ENCODE results near the gene TNS4.

Gene TNS4

GRCh38 chr17:40538936-40539705 lies 37.7 kb upstream of the TNS4 start:
- no peak for DNase-seq (ENCODE audit: extremely low spot score)
- ChIA-PET CTCF (interaction anchor here (1.3 to 1.9 kb wide), 2 partner anchors 21 to 231 kb away, joined by 4 read pairs; no protein-coding TSS in a partner anchor), POLR2A (interaction anchor here (1.3 to 2.3 kb wide), 2 partner anchors 122 to 177 kb away, joined by 4 to 7 read pairs; partner anchors contain the start of gene TOP2A)
- no peak for TF ChIP-seq NFRKB (IDR thresholded peaks at IDR 0.05)
- TF ChIP-seq SUZ12 (IDR thresholded peaks at IDR 0.05), result no peak
- TF ChIP-seq LEF1 (IDR thresholded peaks at IDR 0.05; ENCODE audit: borderline replicate concordance), result no peak

- ChIA-PET POLR2A (interaction anchor here (1.2 to 2.3 kb wide), 3 partner anchors 121 to 176 kb away, joined by 3 to 7 read pairs (median 3); partner anchors contain the start of gene TOP2A), CTCF (interaction anchor here (0.6 to 1.9 kb wide), 3 partner anchors 22 to 230 kb away, joined by 4 read pairs; no protein-coding TSS in a partner anchor)
- no peak for DNase-seq (ENCODE audit: extremely low spot score)
- no peak for TF ChIP-seq ZNF384 (IDR thresholded peaks at IDR 0.05)
- TF ChIP-seq NFRKB (IDR thresholded peaks at IDR 0.05), result no peak
- no peak for TF ChIP-seq FOXM1 (IDR thresholded peaks at IDR 0.05; ENCODE audit: borderline replicate concordance)
- TF ChIP-seq FOXK2 (IDR thresholded peaks at IDR 0.05), result no peak
- TF ChIP-seq HDGF (IDR thresholded peaks at IDR 0.05; ENCODE audit: borderline replicate concordance), result no peak
- TF ChIP-seq BHLHE40 (IDR thresholded peaks at IDR 0.05; ENCODE audit: borderline replicate concordance), result no peak
- TF ChIP-seq SUZ12 (IDR thresholded peaks at IDR 0.05), result no peak
- no peak for TF ChIP-seq FOXA1 (IDR thresholded peaks at IDR 0.05)
- no peak for TF ChIP-seq CTBP1 (IDR thresholded peaks at IDR 0.05; ENCODE audit: borderline replicate concordance)
- TF ChIP-seq ARNT (IDR thresholded peaks at IDR 0.05), result no peak
- TF ChIP-seq PKNOX1 (IDR thresholded peaks at IDR 0.05), result no peak
- no peak for TF ChIP-seq SP1 (IDR thresholded peaks at IDR 0.05)
- TF ChIP-seq LEF1 (IDR thresholded peaks at IDR 0.05; ENCODE audit: borderline replicate concordance), result no peak
- TF ChIP-seq TARDBP (IDR thresholded peaks at IDR 0.05), result no peak
- no peak for TF ChIP-seq ELF4 (IDR thresholded peaks at IDR 0.05)
Observed at GRCh38 chr17:40538019-40538935, 36.9 kb upstream of the TNS4 start.

DNA sequence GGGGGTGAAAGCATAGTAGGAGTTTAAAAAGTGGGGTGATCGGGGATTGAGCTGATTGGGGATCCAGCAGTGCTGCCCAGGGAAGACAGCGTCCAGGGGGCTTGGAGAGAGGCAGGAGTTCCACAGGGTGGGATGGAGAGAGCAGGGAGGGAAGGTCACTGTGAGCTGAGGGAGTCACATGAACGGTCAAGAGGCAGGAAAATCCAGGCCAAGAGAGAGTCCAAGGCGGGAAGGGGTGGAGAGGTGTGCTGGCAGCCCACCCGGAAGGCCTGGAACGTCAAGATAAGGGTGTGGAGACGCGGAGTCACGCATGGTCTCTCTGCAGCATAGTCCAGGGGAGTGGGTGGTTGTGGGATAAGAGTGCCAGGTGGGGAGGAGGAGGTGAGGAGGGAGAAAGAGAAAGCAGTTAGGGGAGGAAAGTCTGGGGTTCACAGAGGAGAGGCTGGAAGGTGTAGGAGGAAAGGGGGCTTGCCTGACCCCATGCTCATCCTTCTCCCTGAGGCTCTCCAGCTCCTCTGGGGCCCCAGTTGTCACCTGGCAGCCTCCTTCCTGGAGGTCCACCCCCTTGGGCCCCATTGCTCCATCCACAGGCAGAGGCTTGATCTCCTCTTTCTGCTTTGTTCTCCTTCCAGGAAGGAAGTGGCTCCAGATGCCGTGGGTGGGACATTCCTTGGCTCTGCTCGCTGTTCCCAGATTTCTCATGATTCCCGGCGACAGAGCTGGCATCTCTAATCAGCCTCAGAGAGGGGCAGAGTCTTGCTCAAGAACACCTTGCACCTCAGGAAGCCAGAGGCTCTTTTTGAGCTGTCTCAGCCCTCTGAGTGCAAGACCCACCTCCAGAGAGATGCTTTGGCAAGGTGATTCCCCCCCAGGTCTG lies 35.1 kb upstream of the TNS4 start:
- POLR2A ChIA-PET, result interaction anchor here (0.8 to 1.2 kb wide), 3 partner anchors 93 to 174 kb away, joined by 3 to 4 read pairs (median 3); partner anchors contain the start of gene TOP2A
- CTCF ChIA-PET, result interaction anchor here (1.0 to 1.9 kb wide), 3 partner anchors 23 to 229 kb away, joined by 4 to 10 read pairs (median 4); no protein-coding TSS in a partner anchor
- no peak for DNase-seq (ENCODE audit: extremely low spot score)
- no peak for TF ChIP-seq L3MBTL2 (conservative IDR thresholded peaks at IDR 0.05)

- POLR2A ChIA-PET, result interaction anchor here (0.8 to 3.7 kb wide), 3 partner anchors 92 to 173 kb away, joined by 3 to 17 read pairs (median 4); partner anchors contain the start of gene TOP2A
- no peak for DNase-seq (ENCODE audit: extremely low spot score)
- TF ChIP-seq FOXA1 (IDR thresholded peaks at IDR 0.05) (no peak), HDGF (IDR thresholded peaks at IDR 0.05; ENCODE audit: borderline replicate concordance) (no peak), ELF4 (IDR thresholded peaks at IDR 0.05) (no peak), SP1 (IDR thresholded peaks at IDR 0.05) (no peak), CTBP1 (IDR thresholded peaks at IDR 0.05; ENCODE audit: borderline replicate concordance) (no peak), L3MBTL2 (conservative IDR thresholded peaks at IDR 0.05) (no peak), ARNT (IDR thresholded peaks at IDR 0.05) (no peak), FOXK2 (IDR thresholded peaks at IDR 0.05) (no peak), TARDBP (IDR thresholded peaks at IDR 0.05) (no peak), NFRKB (IDR thresholded peaks at IDR 0.05) (no peak), SUZ12 (IDR thresholded peaks at IDR 0.05) (no peak), ZNF384 (IDR thresholded peaks at IDR 0.05) (no peak), FOXM1 (IDR thresholded peaks at IDR 0.05; ENCODE audit: borderline replicate concordance) (no peak), BHLHE40 (IDR thresholded peaks at IDR 0.05; ENCODE audit: borderline replicate concordance) (no peak), PKNOX1 (IDR thresholded peaks at IDR 0.05) (no peak), LEF1 (IDR thresholded peaks at IDR 0.05; ENCODE audit: borderline replicate concordance) (no peak)
- CTCF ChIA-PET, result interaction anchor here (0.5 to 3.8 kb wide), 6 partner anchors 24 to 176 kb away, joined by 3 to 36 read pairs (median 4); partner anchors contain the start of gene TOP2A
Observed at GRCh38 chr17:40535924-40536294, 34.5 kb upstream of the TNS4 start.

DNA sequence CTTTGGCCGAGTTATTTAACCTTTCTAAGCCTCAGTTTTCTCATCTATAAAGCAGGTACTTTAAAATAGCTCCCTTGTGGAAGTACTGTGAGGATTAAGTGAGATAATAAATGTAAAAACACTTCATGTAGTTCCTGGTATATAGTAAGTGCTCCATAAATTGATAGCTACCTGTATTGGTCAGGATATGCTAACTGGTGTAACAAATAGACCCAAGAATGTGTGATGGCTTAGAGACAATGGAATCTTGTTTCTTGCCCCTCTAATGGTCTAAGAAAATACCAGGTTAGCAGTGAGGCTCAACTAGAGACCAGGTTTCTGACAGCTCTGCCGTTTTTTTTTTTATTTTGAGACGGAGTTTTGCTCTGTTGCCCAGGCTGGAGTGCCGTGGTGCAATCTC lies 34.0 kb upstream of the TNS4 start:
- TF ChIP-seq ZNF384 (IDR thresholded peaks at IDR 0.05) (no peak), NFRKB (IDR thresholded peaks at IDR 0.05) (no peak)
- no peak for DNase-seq (ENCODE audit: extremely low spot score)
- ChIA-PET POLR2A (interaction anchor here (0.8 to 3.7 kb wide), 3 partner anchors 92 to 173 kb away, joined by 3 to 17 read pairs (median 4); partner anchors contain the start of gene TOP2A), CTCF (interaction anchor here (0.5 to 3.8 kb wide), 9 partner anchors 8 to 176 kb away, joined by 3 to 36 read pairs (median 4); partner anchors contain the start of gene TOP2A)
